Prostate gland (tissue), 2 donors: ENCODE data around the gene MAP3K15. TPM values are rescaled to one million over a fixed set of nuclear protein-coding genes. Genes with fewer than 3 reads are reported as not detected.

Experiments
- DNase-seq: peaks from one replicate; pipeline ENCODE4 v3.0.0-alpha.2; 2019; ENCODE audit warnings: low spot score
- H3K27ac ChIP-seq, 2 donors: fragments of 200-600 bp; sonication (generic); 2 replicates each; pipeline ENCODE4 v1.5.1; 2017 to 2019
- H3K27me3 ChIP-seq: fragments of 200-600 bp; sonication (generic); replicated peaks from 2 replicates; pipeline ENCODE4 v1.5.1; 2019; ENCODE audit not compliant: insufficient read depth
- H3K36me3 ChIP-seq, 2 donors: fragments of 200-600 bp; sonication (generic); 1 replicate in 1 of 2; 2 replicates in 1 of 2; pipeline versions ENCODE4 v1.5.1 to v1.8.1; 2017 to 2019
- H3K4me1 ChIP-seq: fragments of 200-600 bp; sonication (generic); replicated peaks from 2 replicates; pipeline ENCODE4 v1.5.1; 2019
- H3K4me3 ChIP-seq, 2 donors: fragments of 200-600 bp; sonication (generic); 2 replicates each; pipeline ENCODE4 v1.5.1; 2017 to 2019
- H3K9me3 ChIP-seq: fragments of 200-600 bp; sonication (generic); 2 replicates; pipeline ENCODE4 v1.5.1; 2017
- CTCF ChIP-seq, 4 experiments: fragments of 200-600 bp in 2 of 4; fragments of 450-650 bp in 2 of 4; sonication (generic) in 2 of 4; IDR thresholded peaks; 1 replicate in 3 of 4; 2 replicates in 1 of 4; pipeline ENCODE4 v1.5.1; 2016 to 2019; ENCODE audit warnings: antibody characterized with exemption in 4 of 4, mild to moderate bottlenecking in 2 of 4, moderate library complexity in 2 of 4
- POLR2A ChIP-seq: fragments of 450-650 bp; IDR thresholded peaks from one replicate; pipeline ENCODE4 v1.6.1; 2016; ENCODE audit warnings: antibody characterized with exemption, mild to moderate bottlenecking
- POLR2AphosphoS5 ChIP-seq: sonication (generic); formaldehyde crosslinking; IDR thresholded peaks from one replicate; pipeline ENCODE4 v1.6.1; 2017; ENCODE audit warnings: antibody characterized with exemption
- WGBS: methylation state at CpG from one replicate; pipeline ENCODE4 v1.1.5; 2018; 5-methylcytosine and 5-hydroxymethylcytosine counted together
- intact Hi-C: fragments of 100-400 bp; cut with DNase I; formaldehyde crosslinking; loops from one replicate; pipeline ENCODE4 v1.14.2; 2022
- total RNA-seq, 2 donors: library from RNA; depleted of rRNA; stranded (reverse); fragments of >200 nt; gene quantifications; one replicate each; pipeline ENCODE4 v1.1.0, GENCODE V29; 2016

Gene MAP3K15
- total RNA-seq, 2 donors from 2014 or later: 0.09 to 1.4 TPM

GRCh38 chrX:19343535-19344408 lies 171.5 kb downstream of the MAP3K15 start, which contains the start of gene PDHA1:
Gene PDHA1, plus strand, starts transcription at chrX:19343927. Its CDS starts 111 bp downstream, at chrX:19344038.
- peak; percentile 88 for DNase-seq
- Histone ChIP-seq H3K9me3 (no peaks in the 10 kb centered on the region), H3K27me3 (no peaks in the 10 kb centered on the region), H3K36me3 (no peaks in the 10 kb centered on the region), H3K27ac (peak within 1 kb of the TSS; percentile 88 to 89), H3K4me3 (peak within 1 kb of the TSS; percentile 61 to 64), H3K4me1 (no peaks in the 10 kb centered on the region)
- TF ChIP-seq POLR2A (peak; percentile 53), CTCF (IDR thresholded peaks at IDR 0.05) (peak in 1 of 4 experiments; percentile 16), POLR2AphosphoS5 (peak; percentile 89)
- intact Hi-C loops: loop anchor here (10.0 kb wide), 1 partner anchor 359 kb away; the partner anchor contains the start of gene PHKA2
- 0% methylated on average over 21 of the region's 81 CpGs for WGBS

GRCh38 chrX:19343085-19343534 lies 172.2 kb downstream of the MAP3K15 start:
- no peaks in the 10 kb centered on the region for H3K27me3 ChIP-seq
- WGBS: 17% methylated on average over 11 of the region's 11 CpGs
- peak overlapping the region; percentile 88 to 89 for H3K27ac ChIP-seq
- H3K4me3 ChIP-seq: peak overlapping the region; percentile 14 to 61
- H3K4me1 ChIP-seq: no peaks in the 10 kb centered on the region
- intact Hi-C loops: loop anchor here (10.0 kb wide), 1 partner anchor 358 kb away; the partner anchor contains the start of gene PHKA2
- TF ChIP-seq CTCF (IDR thresholded peaks at IDR 0.05) (no peak), POLR2A (no peak), POLR2AphosphoS5 (no peak)
- H3K9me3 ChIP-seq: no peaks in the 10 kb centered on the region
- H3K36me3 ChIP-seq: no peaks in the 10 kb centered on the region
- no peak for DNase-seq

GRCh38 chrX:19342331-19342906 lies 172.9 kb downstream of the MAP3K15 start:
- no peak for DNase-seq
- Histone ChIP-seq H3K36me3 (no peaks in the 10 kb centered on the region), H3K27ac (peak overlapping the region in 1 of 2 donors; percentile 88), H3K4me3 (no peak overlapping the region), H3K27me3 (no peaks in the 10 kb centered on the region), H3K4me1 (no peaks in the 10 kb centered on the region), H3K9me3 (no peaks in the 10 kb centered on the region)
- TF ChIP-seq CTCF (IDR thresholded peaks at IDR 0.05): no peak
- no peak for TF ChIP-seq POLR2AphosphoS5
- no peak for TF ChIP-seq POLR2A
- intact Hi-C loops: loop anchor here (10.0 kb wide), 1 partner anchor 358 kb away; the partner anchor contains the start of gene PHKA2
- WGBS: 41% methylated on average over 5 of the region's 6 CpGs

GRCh38 chrX:19334945-19335626 lies 180.2 kb downstream of the MAP3K15 start:
- H3K27me3 ChIP-seq: no peaks in the 10 kb centered on the region
- no peaks in the 10 kb centered on the region for H3K4me1 ChIP-seq
- intact Hi-C loops: loop anchor here (5.0 kb wide), 1 partner anchor 943 kb away; no protein-coding TSS in a partner anchor
- 71% methylated on average over 16 of the region's 16 CpGs for WGBS
- no peaks in the 10 kb centered on the region for H3K9me3 ChIP-seq
- H3K27ac ChIP-seq: no peak overlapping the region
- TF ChIP-seq POLR2AphosphoS5 (no peak), CTCF (IDR thresholded peaks at IDR 0.05) (no peak), POLR2A (no peak)
- H3K4me3 ChIP-seq: no peak overlapping the region
- DNase-seq: no peak
- H3K36me3 ChIP-seq: no peaks in the 10 kb centered on the region
